ENCODE measurements around the gene F7.
"Not testable (repeated sequence)": the region's sequence is repeated elsewhere in the genome, so short reads cannot be mapped to it uniquely, and the experiment has no call there.

GRCh38 chr13:113057559-113057958 lies 48.0 kb upstream of the F7 start:
- TF ChIP-seq POLR2A, CTCF (IDR thresholded peaks at IDR 0.05): not testable (repeated sequence)
